Activated CD4-positive, alpha-beta T cell treated with anti-CD3 and anti-CD28 coated beads, Interleukin-2, Interleukin-4, amounts not matched to agents 100 ng/mL and 50 ng/mL, durations not matched to agents 16 hours and 8 hours (primary cell): ENCODE data around the gene CORIN.
"Not testable (repeated sequence)": the region's sequence is repeated elsewhere in the genome, so short reads cannot be mapped to it uniquely, and the experiment has no call there.

Experiments used
- DNase-seq: peaks from one replicate; pipeline ENCODE4 v3.0.0-alpha.2; 2020; ENCODE audit warnings: low spot score

CORIN gene

DNA sequence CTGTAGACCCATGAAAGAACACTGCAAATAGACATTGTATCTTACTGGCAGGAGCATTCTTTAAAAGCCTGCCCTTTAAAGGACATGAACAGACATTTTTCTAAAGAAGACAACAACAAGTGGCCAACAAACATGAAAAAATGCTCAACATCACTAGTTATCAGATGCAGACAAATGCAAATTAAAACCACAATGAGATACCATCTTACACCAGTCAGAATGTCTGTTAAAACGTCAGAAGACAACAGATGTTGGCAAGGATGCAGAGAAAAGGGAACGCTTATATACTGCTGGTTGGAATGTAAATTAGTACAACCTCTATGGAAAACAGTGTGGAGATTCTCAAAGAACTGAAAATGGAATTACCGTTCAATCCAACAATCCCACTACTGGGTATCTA, 275.6 kb downstream of the CORIN start:
- no peak for DNase-seq

DNA sequence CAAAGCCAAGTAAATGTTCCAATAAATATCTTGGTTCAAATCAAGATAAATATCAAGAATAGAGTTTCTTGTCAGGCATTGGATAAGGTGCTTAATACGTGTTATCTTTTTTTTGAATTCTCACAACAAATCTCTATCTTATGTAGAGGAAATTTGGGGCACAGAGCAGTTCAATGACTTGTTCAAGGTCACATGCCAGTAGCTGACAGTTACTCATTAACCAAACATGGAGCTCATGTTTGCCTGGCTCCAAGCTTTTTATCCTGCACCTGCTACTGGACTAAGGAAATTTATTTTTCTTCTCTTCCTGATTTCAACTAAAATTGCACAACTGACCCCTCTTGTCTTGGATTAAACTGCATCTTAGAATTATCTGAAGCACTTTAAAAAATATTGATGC, 276.5 kb downstream of the CORIN start:
- DNase-seq: no peak

DNA sequence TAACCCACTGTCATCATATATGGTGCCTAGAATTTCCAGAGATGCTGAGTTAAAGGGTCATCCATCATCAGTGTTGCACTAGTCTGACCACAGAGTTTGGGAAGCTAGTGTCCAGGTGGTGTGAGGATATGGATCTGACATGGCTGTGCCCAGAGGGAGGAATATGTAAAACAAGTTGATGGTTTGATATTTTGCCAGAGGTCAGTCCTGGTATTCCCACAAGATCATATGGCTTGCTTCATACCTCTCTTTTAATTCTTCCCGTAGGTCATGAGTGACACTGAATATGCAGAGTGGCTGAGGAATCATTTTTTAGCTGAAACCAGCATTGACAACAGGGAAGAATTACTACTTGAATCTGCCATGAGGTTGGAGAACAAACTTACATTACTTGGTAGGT, 277.2 kb downstream of the CORIN start:
- DNase-seq: no peak

DNA sequence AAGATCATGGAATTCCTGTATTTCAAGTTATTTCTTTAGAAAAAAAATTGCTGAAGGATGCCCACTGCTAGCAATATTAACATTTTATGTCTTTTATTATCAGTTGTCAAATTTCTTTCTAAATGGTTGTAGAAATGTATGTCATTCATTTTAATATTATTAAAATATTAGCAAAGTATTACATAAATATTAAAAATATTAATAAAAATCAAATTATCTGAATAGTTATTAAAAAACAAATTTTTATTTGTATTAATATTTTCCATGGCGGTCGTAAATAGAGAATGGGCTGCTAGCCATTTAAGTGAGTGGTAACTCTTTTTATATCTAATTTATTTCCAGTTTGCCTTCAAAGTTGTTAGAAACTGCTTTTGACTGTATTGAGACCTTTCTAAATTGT, 280.6 kb downstream of the CORIN start:
- DNase-seq: no peak

DNA sequence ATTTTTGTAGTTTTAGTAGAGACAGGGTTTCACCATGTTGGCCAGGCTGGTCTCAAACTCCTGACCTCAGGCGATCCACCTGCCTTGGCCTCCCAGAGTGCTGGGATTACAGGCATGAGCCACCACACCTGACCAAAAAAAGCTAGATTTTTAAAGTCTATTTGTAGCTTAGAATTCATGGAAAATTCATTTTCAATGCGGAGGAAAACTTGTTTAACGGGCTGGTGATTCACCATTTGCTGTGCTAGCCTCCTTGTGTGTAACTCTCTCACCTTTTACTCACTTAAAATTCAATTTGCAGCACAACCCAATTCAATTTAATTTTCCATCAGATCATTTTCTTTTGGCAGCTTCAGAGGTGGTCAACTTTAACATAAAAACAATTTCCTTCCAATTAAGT, 281.9 kb downstream of the CORIN start:
- DNase-seq: not testable (repeated sequence)

DNA sequence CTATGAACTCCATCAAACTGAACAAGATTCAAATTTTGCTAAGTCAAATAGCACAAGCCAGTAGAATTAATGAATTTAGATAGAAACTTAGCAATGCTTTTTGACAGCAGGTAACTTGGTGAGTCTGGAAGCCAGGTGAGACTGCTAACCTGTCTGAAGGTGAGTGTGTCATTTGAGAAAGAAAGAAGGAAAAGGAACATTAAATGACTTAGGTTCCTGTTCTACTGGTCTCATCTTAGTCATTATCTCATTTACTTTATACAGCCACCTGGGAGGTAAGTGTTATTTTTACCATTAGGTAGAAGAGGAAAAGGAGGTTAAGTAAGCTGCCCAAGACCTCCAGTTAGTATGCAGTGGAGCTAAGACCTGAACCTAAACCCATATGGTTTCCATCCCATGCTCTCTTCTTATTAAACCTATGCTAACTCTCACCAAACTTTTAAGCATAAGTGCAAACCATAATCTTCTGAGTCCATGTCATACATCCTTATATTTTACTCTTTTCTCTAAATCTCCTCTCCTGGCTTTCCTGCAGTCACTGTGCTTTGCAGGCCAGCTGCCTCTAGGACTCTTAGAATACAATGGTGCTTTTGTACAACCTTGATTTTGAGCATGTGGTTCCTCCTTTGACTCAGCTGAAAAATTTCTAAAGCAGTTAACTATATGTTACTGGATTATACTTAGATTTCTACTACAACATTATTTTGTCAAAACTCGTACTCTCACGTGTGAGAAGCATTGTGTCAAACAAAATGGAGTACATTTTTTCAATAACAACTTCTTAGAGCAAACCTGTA, 284.3 kb downstream of the CORIN start:
- DNase-seq: no peak

DNA sequence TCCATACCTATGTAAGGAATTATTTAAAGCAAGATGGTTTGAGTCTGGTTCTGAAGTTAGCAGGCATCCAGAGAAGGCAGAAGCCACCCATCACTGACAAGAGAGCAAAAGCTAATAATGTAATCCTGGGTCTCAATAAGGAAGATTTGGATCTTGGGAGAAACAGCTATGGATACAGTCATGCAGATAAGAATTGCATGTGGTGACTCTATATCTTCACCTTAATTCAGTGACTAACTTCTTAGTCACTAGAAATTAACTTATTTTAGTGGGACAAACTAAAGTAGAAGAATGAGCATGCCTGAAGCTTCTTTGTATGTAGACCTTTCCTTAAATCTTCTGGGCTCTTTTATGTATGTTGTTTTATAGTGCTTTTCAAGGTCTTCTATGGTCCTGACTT, 286.2 kb downstream of the CORIN start:
- no peak for DNase-seq

DNA sequence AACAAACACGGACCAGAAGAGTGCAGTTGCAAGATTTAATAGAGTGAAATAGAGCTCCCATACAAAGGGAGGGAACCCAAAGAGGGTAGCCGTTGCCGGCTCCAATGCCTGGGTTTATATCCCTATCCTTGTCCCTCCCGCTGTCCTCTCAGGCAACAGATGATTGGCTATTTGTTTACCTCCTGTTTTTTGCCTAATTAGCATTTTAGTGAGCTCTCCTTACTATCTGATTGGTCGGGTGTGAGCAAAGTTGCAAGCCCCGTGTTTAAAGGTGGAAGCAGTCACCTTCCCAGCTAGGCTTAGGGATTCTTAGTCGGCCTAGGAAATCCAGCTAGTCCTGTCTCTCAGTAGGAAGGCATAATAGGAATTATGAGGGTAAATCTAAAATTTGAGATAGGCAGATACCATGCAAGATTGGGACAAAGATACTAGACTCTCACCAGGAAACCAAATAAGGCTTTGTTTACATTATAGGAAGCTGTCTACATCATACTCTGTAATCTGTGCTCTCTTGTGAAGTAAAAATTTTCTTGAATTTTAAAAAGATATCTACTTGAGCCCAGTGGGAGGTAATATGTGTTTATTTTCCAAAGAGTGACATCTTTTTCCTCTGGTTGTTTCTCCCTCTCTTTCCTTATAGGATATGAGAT, 286.8 kb downstream of the CORIN start:
- no peak for DNase-seq

DNA sequence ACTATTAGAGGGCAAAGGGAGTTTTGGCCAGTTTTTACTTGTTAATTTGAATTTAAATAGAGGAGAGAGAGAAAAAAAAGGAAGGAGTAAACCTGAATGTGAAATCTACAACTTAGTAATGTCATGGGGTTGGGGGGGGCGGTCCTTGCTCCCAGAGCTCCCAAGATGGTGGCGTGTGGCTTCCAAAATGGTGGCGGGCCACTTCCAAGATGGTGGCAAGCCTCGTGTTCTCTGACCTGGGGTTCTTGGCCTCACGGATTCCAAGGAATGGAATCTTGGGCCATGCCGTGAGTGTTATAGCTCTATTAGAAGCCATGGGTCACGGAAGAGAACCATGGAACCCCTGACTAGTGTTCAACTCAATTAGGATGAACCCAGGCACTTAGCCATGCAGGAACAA, 287.5 kb downstream of the CORIN start:
- DNase-seq: not testable (repeated sequence)
